Right lung (tissue), 5 donors: ENCODE data around the gene NCOA7. TPM values are rescaled to one million over a fixed set of nuclear protein-coding genes. Genes with fewer than 3 reads are reported as not detected.
A peak's percentile ranks its signal among the peaks of the same experiment; 100 is the strongest.
"Not testable (repeated sequence)": the region's sequence is repeated elsewhere in the genome, so short reads cannot be mapped to it uniquely, and the experiment has no call there.

Experiments used
- DNase-seq, 2 donors: peaks; one replicate each; pipeline ENCODE4 v3.0.0-alpha.2; 2013
- polyA plus RNA-seq, 5 donors: library from polyadenylated mRNA; unstranded; fragments of 120-200 nt; gene quantifications; one replicate each; pipeline versions ENCODE4 v1.2.1 to v1.2.3, GENCODE V29; 2013; ENCODE audit warnings: inconsistent platforms in 1 of 5, low replicate concordance in 1 of 5; ENCODE audit not compliant: insufficient read length in 5 of 5, insufficient read depth in 1 of 5

The NCOA7 gene
- polyA plus RNA-seq, 5 donors = 14.1 to 20.5 (median 20.0) TPM

DNA sequence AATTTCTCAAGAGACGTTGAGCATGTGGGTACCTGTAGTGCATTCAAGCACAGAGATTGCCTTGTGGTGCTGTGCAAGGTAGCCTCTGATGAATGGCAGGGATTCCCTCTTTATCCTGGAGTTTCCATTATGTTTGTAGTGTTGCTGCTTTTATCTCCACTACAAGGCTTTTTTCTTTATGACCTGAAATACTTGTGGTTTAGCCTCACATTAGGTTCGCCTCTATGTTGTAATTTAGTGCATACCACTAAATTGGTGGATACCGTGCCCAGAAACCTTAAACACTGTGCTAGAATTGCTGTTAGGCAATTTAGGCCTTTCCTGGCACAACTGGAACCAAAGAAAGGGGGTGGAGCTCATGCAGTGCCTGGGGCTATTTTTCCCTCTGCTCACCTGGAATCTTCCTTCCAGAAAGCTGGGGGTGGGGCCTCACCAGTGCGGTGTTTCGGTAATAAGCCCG lies 76.8 kb downstream of the NCOA7 start:
- no peak for DNase-seq

DNA sequence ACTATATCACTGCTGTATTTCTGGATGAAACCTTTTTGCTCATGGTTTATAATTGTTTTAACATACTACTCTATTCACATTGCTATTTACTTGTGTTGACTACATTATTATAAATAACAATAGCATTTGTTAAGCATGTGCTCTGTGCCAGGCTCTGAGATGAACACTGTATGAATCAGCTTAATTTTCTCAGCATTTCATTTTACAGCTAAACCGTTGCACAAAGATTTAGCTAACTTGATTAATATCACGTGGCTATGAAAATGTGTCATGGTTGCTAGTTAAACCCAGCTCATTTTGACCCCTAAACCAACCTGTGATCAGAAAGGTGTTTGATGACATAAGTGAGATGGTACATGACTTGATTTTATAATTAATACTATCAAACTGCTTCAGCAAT lies 77.5 kb downstream of the NCOA7 start:
- no peak for DNase-seq

DNA sequence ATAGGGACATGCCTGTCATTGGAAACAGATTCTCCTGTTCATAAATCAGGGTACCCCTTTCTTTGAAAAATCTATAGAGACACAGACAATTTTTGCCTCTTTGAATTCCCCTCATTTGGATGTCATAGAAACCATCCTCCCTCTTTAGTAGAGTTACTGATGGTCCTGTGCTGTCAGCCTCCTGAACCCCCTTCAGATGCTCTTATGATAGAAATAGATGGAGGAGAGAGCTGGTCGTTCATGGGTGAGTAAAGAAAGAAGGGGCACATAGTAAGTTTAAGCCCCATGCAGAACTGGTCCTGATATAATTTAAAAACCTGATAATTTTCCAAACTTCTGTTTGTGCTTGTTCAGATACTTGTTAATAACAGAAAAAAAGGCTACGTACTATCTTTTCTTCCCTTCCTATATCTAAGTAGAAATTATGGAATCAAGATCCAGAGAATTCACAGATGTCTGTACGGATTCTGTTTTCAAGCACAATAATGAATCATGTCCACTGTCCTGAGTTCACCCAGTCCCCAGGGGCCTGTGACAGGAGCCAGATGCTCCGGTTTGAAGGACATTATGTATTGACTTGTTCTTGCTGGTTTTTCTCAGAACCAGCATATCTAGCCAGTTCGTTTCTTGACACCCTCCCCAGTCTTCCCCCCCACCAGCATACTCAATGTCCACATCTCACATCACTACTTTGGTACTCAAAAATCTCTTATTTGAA lies 78.1 kb downstream of the NCOA7 start:
- no peak for DNase-seq

DNA sequence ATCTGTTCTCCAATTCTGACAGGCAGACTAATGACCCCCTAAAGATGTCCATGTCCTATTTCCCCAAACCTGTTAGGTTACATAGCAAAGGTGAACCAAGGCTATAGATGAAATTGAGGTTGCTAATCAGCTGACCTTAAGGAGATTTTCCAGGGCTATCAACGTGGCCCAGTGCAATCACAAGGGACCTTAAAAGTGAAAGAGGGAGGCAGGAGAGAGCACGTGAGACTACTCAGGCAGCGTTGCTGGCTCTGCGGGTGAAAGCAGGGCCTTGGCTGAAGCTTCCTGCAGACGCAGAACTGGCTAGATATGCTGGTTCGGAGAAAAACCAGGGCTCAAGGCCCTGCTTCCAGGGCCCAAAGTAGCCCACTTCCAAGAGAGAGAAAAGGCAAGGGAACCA lies 78.7 kb downstream of the NCOA7 start:
- DNase-seq = no peak

DNA sequence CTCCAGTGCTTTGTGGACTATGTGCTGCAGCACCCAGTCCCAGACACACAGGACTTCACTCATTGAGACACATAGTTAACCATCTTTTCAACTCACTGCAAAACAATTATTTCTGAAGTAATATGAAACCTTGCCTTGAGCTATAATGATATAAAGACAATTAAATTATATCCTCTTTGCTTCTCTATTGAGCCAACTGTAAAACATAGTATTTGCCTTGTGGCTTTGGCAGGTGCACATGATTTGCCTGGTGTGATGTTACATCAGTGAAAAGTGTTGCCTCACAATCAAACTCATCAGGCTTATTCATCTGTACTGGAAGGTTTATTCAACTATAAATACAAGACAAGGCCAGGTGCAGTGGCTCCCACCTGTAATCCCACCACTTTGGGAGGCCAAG lies 80.6 kb downstream of the NCOA7 start:
- DNase-seq = no peak

DNA sequence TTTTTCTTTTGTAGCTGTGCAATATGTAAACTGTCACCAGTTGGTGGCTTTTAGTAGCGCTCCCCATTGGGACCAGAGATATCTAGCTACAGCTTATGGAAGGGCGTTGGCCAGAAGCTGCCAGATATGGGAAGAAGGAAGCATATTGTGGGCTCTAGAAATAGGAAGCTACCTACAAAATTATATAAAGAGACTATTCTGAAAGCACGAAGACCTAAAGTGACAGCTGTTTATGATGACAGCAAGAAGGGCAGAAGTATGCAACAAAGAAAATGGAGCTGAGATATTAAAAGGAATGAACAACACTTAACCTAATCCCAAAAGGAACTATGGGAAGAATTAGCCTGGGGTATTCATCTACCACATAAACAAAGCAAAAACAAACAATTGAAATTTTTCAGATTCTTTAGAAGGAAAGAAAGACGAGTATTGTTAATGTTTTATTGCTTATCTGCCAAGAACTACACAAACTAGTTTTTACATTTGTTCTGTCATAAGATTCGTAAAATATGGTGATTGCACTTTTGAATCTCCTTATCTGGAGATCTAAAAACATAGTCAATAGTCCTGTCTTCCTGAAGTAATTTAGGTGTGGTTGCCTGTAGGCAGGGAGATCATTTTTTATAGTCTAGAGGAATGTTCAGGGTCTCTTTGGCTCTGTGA lies 81.6 kb downstream of the NCOA7 start:
- no peak for DNase-seq

DNA sequence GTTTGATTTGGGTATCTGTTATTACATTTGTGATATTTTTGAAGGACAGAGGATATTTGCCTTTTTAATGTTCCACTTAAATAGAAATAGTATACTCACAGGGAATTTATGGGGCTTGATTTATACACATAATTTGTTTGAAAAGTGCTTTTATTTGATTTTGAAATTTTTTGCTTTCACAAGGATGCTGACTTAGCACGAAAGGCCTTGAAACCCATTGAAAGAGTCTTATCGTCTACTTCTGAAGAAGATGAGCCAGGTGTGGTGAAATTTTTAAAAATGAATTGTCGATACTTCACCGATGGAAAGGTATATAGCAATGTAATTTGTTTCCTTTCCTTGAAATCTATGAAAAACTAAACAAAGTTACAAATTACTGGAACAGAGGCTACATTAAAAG lies 91.5 kb downstream of the NCOA7 start:
- DNase-seq = no peak

DNA sequence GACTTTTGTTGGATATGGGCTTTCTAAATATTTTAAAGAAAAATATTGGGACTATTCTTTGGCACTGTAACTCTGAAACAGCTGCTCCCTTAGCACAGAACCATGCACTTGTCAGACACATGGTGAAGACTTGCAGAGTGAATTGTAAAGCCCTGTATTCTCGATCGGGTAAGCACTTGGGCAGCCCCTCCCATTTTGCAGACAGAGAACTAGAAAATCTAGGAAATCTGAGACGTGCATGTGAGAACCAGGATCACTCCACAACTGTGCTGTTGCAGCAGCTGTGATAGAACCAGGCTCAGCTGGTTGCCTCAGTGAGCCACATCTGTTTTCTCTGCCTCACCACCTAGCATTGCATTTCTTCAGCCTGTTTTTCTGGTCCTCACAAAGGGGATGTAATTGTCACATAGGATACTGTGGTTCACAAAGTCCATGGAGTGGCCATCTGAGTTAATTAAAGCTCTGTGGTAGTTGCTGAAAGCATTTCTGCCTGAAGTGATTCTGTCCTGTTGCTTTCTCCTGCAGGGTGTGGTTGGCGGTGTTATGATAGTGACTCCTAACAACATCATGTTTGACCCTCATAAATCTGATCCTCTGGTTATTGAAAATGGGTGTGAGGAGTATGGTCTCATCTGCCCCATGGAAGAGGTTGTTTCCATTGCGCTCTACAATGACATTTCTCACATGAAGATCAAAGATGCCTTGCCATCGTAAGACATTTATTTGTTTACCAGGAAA lies 94.0 kb downstream of the NCOA7 start:
- no peak for DNase-seq

DNA sequence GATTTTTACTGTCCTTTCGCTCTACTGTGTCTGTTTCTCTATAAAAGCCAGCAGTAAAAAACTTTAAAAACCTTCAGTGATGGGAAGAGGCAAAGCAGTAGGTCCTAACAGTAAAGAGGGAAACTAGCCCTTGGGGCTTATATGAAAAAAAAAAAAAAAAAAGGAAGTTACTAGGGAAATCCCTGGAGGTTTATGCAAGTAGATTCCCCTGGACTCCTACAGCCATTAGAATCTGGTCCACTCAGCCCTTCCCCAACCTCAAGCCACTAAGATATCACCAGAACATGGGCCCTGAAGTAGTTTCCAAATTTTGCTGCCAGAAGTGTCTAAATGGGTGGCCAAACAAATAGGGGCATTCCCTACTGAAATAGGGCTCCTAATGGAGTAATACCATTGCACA lies 95.3 kb downstream of the NCOA7 start:
- DNase-seq = no peak

DNA sequence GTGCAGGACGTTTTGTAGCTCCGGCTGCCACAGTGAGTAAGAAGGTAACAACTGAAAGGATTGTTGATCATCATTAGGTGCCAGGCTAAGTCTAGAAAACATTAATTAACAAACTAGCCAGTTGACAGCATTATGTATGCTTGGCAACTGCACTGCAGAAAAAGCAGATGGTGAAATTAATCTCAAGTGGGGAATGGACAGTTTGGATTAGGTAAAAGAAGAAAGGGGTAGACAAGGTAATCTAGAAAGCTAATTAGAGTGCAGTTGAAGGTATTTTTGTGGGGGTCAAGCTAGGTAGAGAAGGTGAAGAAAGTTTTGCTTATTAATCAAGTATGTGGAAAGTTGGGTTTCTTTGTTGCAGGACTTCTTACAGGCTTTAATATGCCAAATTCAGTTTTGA lies 96.2 kb downstream of the NCOA7 start:
- no peak for DNase-seq

DNA sequence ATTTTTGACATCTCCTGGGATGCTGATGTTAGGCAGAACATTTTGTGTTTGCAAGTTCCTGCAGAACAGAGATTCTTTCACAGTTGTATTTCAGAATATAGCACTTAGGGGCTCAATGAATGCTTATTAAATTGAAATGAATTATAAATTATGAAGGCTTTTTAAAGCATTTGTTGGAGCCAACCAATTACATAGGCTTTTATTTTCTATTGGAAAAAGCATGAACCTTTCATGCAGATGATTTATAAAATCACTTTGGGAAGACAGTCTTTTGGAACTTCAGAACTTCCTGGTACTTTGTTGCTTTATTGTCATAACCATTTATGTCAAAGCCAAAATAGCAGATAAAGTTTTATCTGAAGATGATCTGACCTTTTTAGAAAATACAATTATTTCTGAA lies 96.6 kb downstream of the NCOA7 start:
- no peak for DNase-seq

DNA sequence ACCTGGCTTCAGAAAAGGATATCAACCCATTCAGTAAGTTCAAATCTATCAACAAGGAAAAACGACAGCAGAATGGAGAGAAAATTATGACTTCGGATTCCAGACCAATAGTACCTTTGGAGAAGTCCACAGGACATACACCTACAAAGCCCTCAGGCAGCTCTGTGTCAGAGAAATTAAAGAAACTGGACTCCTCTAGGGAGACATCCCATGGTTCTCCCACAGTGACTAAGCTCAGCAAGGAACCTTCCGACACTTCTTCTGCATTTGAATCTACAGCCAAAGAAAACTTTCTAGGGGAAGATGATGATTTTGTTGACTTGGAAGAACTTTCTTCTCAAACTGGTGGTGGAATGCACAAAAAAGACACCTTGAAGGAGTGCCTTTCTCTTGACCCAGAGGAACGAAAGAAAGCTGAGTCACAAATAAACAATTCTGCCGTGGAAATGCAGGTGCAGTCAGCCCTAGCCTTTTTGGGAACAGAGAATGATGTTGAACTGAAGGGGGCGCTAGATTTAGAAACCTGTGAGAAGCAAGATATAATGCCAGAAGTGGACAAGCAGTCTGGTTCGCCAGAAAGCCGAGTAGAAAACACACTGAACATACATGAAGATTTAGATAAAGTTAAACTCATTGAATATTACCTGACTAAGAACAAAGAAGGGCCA lies 98.4 kb downstream of the NCOA7 start:
- no peak for DNase-seq

DNA sequence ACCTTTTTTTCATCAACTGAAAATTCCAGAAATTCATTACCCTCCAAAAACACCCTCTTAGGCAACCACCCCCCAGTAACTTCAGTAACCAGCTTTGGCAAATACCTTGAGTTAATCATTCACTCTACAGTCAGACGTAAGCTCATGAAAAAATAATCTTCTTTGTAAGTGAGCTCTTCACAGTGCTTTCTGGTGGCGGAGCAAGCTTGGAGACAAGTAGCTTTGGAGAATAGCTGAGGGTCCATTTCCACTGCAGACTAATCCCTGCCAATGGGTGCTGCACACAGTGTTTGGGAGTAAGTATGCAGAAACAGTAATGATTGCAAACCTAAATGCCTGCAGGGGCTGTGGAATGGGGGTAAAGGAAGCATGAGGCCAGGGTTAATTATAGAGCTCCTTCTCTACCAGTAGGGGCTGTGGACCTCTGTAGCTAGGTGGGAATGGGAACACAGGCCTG lies 109.0 kb downstream of the NCOA7 start:
- peak in 1 of 2 donors; percentile 19 for DNase-seq

DNA sequence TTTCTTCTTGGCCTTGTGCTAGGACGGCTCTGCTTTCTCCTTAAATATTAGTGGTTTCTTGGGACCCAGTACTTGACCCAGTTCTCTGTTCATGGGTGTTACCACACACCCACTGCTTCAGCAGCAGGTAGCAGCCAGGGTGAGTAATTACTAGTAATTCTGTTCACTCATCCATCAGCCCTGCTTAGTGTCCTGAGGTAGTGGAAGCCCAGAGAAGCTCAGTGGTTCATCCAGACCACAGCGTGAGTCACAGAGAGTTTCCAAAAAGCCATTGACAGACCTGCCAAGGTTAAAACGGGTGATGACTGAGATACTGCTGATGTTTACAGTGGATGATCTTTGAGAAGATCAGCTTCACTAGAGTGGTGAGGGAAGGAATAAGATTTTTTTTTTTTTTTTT lies 114.1 kb downstream of the NCOA7 start:
- DNase-seq = no peak

DNA sequence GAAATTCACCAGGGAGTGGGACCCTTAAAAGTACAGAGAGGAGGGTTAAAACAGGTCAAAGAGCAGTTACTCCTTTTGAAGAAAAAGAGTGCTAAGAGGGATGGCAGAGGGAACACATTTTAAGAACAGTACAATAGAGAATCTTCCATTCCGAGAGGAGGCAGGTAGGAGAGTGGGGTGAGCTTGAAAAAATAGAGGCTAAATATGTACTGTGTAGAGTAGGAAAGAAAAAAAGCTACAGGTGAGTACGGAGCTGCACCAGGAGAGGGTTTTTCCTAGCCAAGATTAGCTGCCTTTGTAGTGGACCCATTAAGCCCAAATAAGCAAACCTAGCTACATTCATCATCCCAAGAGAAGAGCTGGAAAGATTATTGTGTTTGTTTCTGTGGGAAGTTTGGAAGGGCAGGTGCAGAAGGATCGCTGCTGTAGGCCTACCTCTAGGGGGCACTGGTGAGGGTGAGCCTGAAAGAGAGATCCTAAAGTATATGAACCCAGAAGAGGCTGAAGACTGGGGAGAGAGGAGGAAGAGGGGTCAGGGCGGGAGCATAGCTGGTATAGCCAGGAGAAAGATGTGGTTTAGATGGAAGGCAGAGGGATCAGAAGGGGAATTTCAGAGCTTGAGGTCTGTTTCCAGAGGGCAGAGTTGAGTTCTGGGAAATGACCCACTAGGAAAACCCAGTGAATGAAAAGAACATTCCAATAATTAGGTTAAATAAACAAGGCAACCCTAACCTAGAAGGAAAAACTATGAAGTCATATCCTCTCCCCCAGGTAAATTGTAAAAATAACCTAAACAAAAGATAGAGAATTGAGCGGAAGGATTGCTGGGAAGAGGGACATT lies 115.6 kb downstream of the NCOA7 start:
- DNase-seq = peak in 1 of 2 donors; percentile 6

DNA sequence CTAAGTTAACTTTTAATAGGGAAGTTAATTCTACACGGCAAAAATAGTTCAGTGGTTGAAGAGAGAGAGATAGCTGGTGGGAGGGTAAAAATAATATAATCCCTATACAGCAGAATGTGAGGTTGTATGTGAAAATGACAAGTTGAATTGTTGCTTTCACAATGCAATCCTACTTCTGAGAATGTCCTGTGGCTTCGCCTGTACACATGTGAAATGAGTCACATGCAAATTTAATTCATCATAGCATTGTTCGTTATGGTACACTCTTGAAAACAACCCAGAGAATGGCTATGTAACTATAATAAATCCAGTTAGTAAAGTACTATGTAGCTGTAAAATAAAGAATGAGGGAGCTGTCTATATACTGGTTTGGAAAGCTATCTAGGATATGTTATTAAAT lies 119.8 kb downstream of the NCOA7 start:
- no peak for DNase-seq

DNA sequence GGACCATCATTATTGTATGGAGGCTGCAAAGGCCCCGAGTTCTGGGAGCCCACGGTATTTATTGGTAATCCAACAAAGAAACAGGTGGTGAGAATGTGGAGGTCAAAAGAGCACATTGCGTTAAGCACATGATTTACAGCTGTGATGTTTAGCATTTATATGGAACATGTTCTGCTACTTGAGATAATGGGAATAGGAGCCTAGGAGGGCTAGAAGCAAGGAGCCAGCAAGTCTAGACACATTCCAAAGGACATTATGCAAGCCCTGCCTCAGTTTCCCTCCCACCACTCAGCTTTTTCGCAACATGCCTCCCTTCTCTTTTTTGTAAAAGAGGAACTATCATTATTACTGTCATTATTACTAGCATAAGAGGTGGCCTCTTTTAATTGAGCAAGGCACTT lies 120.3 kb downstream of the NCOA7 start:
- not testable (repeated sequence) for DNase-seq

DNA sequence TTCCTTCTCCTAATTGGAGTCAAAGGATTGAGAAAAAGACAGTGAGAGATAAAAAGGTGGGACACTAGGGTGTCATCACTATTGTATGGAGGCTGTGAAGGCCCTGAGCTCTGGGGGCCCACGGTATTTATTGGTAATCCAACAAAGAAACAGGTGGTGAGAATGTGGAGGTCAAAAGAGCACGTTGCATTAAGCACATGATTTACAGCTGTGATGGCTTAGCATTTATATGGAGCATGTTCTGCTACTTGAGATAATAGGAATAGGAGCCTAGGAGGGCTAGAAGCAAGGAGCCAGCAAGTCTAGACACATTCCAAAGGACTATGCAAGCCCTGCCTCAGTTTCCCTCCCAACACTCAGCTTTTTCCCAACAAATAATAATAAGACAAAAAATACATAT lies 121.7 kb downstream of the NCOA7 start:
- not testable (repeated sequence) for DNase-seq

DNA sequence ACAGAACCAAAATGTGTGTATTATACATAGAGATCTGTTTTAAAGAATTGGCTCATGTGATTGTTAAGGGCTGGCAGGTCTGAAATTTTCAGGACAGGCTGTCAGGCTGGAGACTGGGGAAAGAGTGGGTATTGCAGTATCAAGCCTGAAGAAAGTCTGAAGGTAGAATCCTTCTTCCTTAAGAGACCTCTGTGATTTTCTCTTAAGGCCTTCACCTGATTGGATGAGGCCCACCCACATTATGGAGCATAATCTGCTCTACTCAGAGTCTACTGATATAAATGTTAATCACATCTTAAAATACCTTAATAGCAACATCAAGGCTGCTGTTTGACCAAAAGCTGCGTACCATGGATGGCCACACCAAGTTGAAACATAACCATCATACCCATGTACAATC lies 122.4 kb downstream of the NCOA7 start:
- DNase-seq = no peak

DNA sequence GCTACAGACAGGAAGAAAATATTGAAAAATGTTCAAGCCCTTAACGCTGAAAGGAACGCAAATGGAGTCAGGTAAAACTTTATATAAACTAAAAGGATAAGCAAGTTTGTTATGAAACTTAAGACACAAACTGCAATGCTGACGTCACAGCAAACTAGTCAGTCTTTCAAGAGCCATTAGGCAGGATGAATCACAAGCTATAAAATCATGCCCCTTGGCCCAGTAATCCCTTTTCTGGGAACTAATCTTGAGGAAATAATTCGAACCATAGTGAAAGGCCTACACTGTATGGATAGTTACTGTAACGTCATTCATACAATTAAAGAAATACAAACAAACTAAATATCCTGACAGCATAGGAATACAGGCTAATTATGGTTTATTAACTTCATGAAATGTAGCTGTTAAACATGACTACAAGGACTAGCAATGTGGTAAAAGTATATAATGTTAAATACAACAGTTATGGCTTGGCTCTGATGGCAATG lies 123.1 kb downstream of the NCOA7 start:
- no peak for DNase-seq

DNA sequence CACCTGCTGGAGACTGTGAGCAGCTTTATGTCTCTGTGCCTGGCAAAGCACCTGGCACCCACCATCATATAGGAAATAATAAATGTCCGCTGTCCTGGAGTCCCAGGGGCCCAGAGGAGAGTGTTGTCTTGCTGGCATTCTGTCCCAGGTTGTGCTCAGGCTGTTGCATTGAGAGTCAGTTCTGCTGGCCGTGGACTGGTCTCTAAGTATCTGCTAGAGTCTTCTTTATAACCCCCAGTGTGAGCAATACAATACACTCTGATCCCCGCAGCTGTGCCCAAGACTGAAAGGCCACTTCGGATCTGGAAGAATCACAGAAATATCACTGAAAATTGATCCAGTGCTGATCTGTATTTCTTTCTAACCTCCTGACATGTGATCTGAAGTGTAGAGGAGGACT lies 127.5 kb downstream of the NCOA7 start:
- no peak for DNase-seq
